HEK293T (cell line): Measurements from ENCODE around the gene PLCB4.

Source experiments
- BHLHE40 ChIP-seq: fragments of 450-650 bp; IDR thresholded peaks from 2 replicates; pipeline ENCODE4 v1.6.1; 2016; ENCODE audit warnings: mild to moderate bottlenecking, moderate library complexity, borderline replicate concordance
- HDGF ChIP-seq: fragments of 450-650 bp; IDR thresholded peaks from 2 replicates; pipeline ENCODE4 v1.6.1; 2017; ENCODE audit warnings: antibody characterized with exemption, borderline replicate concordance
- L3MBTL2 ChIP-seq: fragments of 450-650 bp; conservative IDR thresholded peaks from 2 replicates; pipeline ENCODE4 v1.6.1; 2016; ENCODE audit warnings: mild to moderate bottlenecking

DNA sequence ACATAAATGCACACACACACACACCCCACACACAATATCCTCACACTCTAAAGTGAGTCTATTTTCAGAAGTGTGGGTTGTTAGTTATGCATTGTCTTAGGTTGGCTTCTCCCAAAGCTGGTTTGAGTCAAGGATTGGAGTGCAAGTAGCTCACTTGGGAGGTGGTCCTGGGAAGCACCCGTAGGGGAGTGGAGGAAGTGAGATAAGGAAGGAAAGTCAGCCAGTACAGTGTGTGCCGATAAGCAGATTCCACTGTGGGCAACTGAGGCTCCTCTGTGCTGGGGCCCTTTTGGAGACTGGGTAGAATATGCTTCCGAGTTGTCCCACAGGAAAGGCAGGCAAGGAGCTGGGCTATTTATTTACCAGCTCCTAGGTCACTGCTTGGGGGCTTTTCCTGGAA is 67.2 kb downstream of the PLCB4 start:
- no peak for TF ChIP-seq HDGF
- TF ChIP-seq L3MBTL2 = no peak
- TF ChIP-seq BHLHE40 = no peak
